CMK (cell line): ENCODE measurements around the gene SCYL2.
"Not testable (repeated sequence)": the region's sequence is repeated elsewhere in the genome, so short reads cannot be mapped to it uniquely, and the experiment has no call there.

Source experiments
- DNase-seq: peaks from one replicate; pipeline ENCODE4 v3.0.0-alpha.2; 2010; ENCODE audit warnings: low read depth

The SCYL2 gene

GRCh38 chr12:100265732-100266584 is 1.0 kb upstream of the SCYL2 start:
- peak; percentile 54 for DNase-seq

DNA sequence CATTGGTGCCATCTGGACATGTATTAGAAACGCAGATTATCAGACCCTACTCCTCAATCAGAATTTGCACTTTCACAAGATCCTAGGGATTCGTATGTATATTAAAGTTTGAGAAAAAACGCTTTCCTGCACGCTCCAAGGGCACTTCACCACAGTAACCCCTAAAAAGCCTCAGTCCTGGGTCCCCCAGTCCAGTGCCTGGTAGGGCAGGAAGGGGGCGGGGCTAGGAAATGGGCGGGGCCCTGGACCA is 467 bp upstream of the SCYL2 start:
- no peak for DNase-seq

DNA sequence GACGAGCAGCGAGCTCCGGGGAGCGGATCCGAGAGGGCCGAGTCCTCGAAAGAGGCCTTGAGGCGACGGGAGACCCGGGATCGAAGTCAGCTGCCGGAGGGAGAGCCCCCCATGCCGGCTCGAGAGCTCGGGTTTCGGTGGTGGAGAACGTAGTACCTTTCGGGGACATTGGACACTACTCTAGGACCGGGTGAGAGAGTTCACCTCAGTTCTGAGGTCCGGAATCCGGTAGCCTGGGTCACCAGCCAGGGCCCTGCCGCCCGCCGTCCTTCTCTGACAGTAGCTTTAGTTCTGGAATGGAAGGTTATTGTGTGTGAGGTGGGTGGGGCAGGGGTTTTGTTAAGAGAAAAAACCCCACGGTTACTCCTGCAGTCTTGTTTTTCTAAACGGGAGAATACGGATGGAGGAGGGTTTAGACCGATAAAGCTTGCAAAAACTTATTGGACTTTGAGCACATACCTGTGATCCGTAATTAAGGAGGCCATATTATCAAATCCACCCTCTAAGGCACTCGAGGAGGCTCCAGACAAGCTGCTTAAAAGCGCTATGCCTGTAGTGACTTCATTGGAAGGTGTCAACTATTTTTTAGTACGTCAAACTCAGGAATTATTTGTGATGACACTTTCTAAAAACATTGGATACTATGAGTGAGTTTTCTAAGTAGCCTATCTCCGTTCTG is 765 bp downstream of the SCYL2 start:
- no peak for DNase-seq

DNA sequence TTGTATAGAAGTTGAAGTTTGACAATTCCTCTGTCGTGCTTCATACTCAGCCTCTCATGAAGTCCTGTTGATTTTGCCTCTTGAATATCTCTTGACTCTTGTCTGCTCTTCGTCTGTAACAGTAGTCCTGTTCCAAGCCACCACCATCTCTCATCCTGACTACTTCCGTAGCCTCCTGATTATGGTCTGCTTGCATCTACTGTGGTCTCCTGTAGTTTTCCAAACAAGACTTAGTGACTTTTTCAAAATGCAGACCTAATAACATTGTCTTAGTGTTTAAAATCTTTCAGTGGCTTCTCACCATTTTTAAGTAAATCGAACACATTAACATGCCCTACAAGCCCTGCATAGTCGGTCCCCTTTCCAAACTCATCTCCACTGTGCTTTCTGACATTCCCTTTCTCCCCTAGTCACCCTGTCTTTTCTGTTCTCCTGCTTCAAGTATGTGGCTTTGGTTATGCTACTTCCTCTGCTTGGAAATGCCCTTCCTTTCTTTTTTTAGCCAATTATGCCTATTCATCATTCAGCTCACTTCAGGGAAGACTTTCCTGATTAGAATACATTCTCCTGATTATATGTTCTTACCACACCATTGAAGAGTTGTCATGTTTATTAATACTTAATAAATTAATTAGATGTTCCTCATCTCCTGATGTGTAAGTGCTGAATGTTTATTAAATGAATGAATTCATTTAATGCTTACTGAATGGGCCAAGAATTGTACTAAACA is 2.0 kb downstream of the SCYL2 start:
- no peak for DNase-seq

DNA sequence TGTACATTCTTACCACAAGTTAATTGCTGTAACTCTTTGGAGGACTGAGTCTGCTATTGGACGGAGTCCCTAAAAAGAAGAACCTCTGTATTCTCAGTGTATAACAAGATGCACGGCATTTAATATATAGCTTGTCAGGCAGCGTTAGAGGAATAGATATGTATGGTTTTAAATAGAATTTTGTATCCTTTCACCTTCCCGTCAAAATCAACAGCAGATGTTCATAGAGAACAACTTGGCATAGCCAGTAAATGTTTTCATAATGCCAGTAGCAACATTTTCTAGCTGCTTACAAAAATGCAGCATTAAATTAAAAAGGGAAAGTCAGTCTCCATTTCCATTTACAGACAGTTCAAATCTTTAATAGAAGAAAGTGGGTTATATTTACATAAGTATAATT is 6.8 kb downstream of the SCYL2 start:
- DNase-seq: no peak

- DNase-seq: no peak
Observed at GRCh38 chr12:100274291-100274690, 7.3 kb downstream of the SCYL2 start.

DNA sequence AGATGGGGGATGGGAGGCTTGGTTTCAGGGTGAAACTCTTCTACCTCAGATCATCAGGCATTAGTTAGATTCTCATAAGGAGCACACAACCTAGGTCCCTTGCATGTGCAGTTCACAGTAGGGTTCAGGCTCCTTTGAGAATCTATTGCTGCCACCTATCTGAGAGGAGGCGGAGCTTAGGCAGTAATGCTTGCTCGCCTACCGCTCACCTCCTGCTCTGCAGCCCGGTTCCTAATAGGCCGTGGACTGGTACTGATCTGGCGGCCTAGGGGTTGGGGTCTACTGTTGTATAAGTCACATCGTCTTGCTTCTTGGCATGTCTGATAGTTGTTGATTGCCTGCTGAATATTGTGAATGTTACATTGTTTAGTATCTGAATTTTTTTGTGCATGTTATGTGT is 12.2 kb downstream of the SCYL2 start:
- no peak for DNase-seq

- no peak for DNase-seq
Observed at GRCh38 chr12:100279607-100280244, 12.7 kb downstream of the SCYL2 start.

DNA sequence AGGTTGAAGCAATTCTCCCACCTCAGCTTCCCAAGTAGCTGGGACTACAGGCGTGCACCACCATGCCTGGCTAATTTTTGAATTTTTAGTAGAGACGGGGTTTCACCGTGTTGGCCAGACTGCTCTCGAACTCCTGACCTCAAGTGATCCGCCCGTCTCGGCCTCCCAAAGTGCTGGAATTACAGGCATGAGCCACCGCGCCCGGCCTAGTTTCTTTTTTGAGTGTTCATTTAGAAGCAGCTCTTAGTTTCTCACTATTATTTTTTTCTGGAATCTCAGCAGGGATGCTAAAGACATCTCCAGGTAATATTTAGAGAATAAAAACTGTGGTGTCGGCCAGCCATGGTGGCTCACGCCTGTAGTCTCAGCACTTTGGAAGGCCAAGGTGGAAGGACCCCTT is 17.6 kb downstream of the SCYL2 start:
- DNase-seq: not testable (repeated sequence)

- DNase-seq: no peak
Observed at GRCh38 chr12:100289038-100289437, 22.1 kb downstream of the SCYL2 start.

DNA sequence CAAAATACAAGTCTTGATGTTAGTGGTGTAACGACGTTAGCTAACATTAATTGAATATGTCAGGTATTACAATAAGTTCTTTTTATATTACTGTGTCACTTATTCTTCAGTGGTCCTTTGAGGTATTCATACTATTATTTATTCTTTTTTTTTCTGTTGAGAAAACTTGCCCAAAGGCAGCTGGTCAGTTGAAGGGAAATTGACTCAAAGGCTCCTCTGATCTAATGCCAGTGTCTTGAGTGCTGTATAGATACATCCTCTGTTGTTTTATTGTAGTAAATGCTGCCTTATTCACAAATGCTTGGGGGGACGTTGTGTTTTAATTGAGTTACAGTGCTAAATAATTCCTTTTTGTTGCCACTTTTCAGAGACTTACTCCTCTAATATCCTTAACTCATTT is 23.0 kb downstream of the SCYL2 start:
- DNase-seq: no peak

DNA sequence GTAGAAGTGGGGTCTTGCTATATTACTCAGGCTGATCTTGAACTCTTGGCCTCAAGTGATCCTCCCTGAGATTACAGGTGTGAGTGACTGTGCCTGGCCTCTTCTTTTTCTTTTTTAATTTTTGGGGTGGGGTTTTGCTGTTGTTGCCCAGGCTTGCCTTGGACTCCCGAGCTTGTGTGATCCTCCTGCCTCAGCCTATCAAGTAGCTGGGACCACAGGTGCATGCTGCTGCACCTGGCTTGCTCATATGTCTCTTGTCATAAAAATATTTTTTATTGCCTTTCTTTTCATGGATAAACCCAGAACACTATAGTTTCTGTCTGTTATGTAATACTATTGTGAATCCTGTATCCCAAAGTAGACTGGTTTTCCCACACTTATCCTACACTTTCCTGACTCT is 26.0 kb downstream of the SCYL2 start:
- DNase-seq: no peak

GRCh38 chr12:100294366-100294765 is 27.4 kb downstream of the SCYL2 start:
- not testable (repeated sequence) for DNase-seq

- no peak for DNase-seq
Observed at GRCh38 chr12:100295764-100296555, 29.0 kb downstream of the SCYL2 start.

- DNase-seq: no peak
Observed at GRCh38 chr12:100302081-100302480, 35.1 kb downstream of the SCYL2 start.

DNA sequence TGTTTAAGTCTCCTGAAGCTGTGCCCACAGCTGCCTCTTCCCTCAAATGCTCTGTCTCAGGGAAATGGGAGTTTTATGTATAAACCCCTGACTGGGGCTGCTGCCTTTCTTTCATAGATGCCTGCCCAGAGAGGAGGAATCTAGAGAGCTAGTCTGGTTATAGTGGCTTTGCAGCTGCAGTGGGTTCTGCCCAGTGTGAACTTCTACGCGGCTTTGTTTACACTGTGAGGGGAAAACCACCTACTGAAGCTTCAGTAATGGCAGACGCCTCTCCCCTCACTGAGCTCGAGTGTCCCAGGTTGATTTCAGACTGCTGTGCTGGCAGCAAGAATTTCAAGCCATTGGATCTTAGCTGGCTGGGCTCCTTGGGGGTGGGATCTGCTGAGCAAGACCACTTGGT is 36.9 kb downstream of the SCYL2 start:
- DNase-seq: no peak

GRCh38 chr12:100304334-100304733 is 37.4 kb downstream of the SCYL2 start:
- DNase-seq: not testable (repeated sequence)

DNA sequence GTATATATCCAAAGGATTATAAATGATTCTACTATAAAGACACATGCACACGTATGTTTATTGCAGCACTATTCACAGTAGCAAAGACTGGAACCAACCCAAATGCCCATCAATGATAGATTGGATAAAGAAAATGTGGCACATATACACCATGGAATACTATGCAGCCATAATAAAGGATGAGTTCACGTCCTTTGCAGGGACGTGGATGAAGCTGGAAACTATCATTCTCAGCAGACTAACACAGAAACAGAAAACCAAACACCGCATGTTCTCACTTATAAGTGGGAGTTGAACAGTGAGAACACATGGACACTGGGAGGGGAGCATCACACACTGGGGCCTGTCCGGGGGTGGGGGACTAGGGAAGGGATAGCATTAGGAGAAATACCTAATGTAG is 41.2 kb downstream of the SCYL2 start:
- DNase-seq: not testable (repeated sequence)

GRCh38 chr12:100311317-100311716 is 44.3 kb downstream of the SCYL2 start:
- no peak for DNase-seq

- DNase-seq: no peak
Observed at GRCh38 chr12:100317371-100317770, 50.4 kb downstream of the SCYL2 start.

GRCh38 chr12:100324498-100324897 is 57.5 kb downstream of the SCYL2 start:
- no peak for DNase-seq

- DNase-seq: no peak
Observed at GRCh38 chr12:100326208-100326607, 59.2 kb downstream of the SCYL2 start.
